Mesothelial cell of epicardium (in vitro differentiated cells): Measurements from ENCODE around the gene TSHZ2. TPM values are rescaled to one million over a fixed set of nuclear protein-coding genes. Genes with fewer than 3 reads are reported as not detected.
"Not testable (repeated sequence)": the region's sequence is repeated elsewhere in the genome, so short reads cannot be mapped to it uniquely, and the experiment has no call there.

Experiments used
- DNase-seq, 2 experiments: peaks; one replicate each; pipeline ENCODE4 v3.0.0; 2021; ENCODE audit warnings: low spot score in 2 of 2; ENCODE audit not compliant: unreplicated experiment in 2 of 2
- H3K27ac Mint-ChIP-seq: 2 replicates; pipeline ENCODE4 v1.8.0; 2021; ENCODE audit warnings: mixed read lengths
- H3K27me3 Mint-ChIP-seq: 2 replicates; pipeline ENCODE4 v1.8.0; 2021; ENCODE audit warnings: low read depth, mixed read lengths
- H3K36me3 Mint-ChIP-seq: 2 replicates; pipeline ENCODE4 v1.8.0; 2021; ENCODE audit warnings: mixed read lengths
- H3K4me1 Mint-ChIP-seq: 2 replicates; pipeline ENCODE4 v1.8.0; 2021; ENCODE audit warnings: mixed read lengths
- H3K4me3 Mint-ChIP-seq: 2 replicates; pipeline ENCODE4 v1.8.0; 2021; ENCODE audit warnings: mild to moderate bottlenecking, moderate library complexity, mixed read lengths
- H3K9me3 Mint-ChIP-seq: 2 replicates; pipeline ENCODE4 v1.8.0; 2021; ENCODE audit warnings: mixed read lengths
- total RNA-seq: library from RNA; stranded (reverse); gene quantifications from 3 replicates; pipeline ENCODE4 v1.2.1, GENCODE V29; 2021
- TF ChIP-seq, protein P1 (sequence below): fragments of 200-600 bp; sonication (generic); IDR thresholded peaks from one replicate; pipeline ENCODE4 v1.5.0; 2021; ENCODE audit warnings: antibody characterized with exemption; ENCODE audit not compliant: unreplicated experiment

TSHZ2 gene
- total RNA-seq, 1 donor from 2014 or later, result 28.8 TPM

DNA sequence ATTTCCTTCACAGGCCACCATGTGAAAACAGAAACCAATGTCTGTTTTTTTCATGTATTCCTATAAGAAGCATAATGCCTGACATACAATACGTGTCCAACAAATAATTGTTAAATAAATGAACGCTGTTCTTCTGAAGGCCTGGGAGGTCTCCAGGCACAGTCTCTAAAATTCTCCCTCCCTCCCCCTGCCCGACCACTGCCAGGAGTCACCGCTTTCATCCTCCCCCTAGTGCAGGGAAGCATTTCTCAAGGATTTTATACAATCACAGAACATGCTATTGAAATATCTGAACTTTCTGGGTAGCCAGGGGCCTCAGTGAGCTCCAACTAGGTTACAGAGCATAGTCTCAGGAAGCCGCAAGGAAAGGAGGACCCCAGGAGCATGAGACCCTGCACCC is 526.2 kb downstream of the TSHZ2 start:
- no peak for DNase-seq
- Mint-ChIP-seq H3K36me3 (peaks cover 16% of the 10 kb centered on the region), H3K4me3 (no peak overlapping the region), H3K27me3 (no peaks in the 10 kb centered on the region), H3K4me1 (peaks cover 24% of the 10 kb centered on the region), H3K27ac (peak overlapping the region; percentile 32), H3K9me3 (peaks cover 25% of the 10 kb centered on the region)
- TF ChIP-seq, protein P1, sequence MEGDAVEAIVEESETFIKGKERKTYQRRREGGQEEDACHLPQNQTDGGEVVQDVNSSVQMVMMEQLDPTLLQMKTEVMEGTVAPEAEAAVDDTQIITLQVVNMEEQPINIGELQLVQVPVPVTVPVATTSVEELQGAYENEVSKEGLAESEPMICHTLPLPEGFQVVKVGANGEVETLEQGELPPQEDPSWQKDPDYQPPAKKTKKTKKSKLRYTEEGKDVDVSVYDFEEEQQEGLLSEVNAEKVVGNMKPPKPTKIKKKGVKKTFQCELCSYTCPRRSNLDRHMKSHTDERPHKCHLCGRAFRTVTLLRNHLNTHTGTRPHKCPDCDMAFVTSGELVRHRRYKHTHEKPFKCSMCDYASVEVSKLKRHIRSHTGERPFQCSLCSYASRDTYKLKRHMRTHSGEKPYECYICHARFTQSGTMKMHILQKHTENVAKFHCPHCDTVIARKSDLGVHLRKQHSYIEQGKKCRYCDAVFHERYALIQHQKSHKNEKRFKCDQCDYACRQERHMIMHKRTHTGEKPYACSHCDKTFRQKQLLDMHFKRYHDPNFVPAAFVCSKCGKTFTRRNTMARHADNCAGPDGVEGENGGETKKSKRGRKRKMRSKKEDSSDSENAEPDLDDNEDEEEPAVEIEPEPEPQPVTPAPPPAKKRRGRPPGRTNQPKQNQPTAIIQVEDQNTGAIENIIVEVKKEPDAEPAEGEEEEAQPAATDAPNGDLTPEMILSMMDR, result no peak

DNA sequence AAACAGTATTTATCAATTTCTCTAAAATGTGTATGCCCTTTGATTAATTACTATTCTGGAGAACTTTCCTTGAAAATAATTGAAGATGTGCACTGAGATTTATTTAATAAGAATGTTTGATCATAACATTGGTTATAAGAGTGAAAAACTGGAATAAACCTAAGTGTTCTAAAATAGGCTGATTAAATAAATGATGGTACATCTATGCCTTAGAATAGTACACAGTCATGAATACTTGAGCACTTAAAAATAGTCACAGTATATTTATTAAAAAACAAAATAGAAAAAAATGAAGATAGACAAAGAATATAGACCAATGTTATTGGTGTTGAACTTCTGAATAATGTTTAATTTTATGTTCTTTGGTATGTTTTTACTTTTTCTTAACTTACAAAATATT is 528.5 kb downstream of the TSHZ2 start:
- TF ChIP-seq, protein P1, result no peak
- peaks cover 16% of the 10 kb centered on the region for H3K36me3 Mint-ChIP-seq
- no peak overlapping the region for H3K4me3 Mint-ChIP-seq
- DNase-seq, result no peak
- no peak overlapping the region for H3K27ac Mint-ChIP-seq
- H3K9me3 Mint-ChIP-seq, result peaks cover 25% of the 10 kb centered on the region
- H3K27me3 Mint-ChIP-seq, result no peaks in the 10 kb centered on the region
- peaks cover 6% of the 10 kb centered on the region for H3K4me1 Mint-ChIP-seq

DNA sequence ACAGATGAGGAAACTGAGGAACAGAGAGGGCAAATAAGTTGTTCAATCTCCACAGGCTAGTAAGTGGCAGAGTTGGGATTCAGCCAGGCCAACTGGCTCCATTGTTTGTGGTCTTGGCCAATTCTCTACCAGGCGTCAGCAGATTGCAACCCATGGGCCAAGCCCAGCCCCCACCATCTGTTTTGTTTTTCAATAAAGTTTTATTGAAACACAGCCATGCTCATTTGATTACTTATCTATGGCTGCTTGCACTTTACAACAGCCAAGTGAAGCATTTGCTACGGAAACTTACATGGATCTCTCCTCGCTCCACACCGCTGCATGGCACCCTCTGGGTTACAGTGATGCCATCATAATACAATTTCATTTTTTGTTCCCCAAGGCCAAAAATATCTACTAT is 530.7 kb downstream of the TSHZ2 start:
- Mint-ChIP-seq H3K36me3 (peaks cover 8% of the 10 kb centered on the region), H3K27me3 (no peaks in the 10 kb centered on the region), H3K4me1 (peaks cover 1% of the 10 kb centered on the region), H3K4me3 (peak overlapping the region; percentile 73), H3K27ac (no peak overlapping the region), H3K9me3 (peaks cover 15% of the 10 kb centered on the region)
- TF ChIP-seq, protein P1, result no peak
- no peak for DNase-seq

DNA sequence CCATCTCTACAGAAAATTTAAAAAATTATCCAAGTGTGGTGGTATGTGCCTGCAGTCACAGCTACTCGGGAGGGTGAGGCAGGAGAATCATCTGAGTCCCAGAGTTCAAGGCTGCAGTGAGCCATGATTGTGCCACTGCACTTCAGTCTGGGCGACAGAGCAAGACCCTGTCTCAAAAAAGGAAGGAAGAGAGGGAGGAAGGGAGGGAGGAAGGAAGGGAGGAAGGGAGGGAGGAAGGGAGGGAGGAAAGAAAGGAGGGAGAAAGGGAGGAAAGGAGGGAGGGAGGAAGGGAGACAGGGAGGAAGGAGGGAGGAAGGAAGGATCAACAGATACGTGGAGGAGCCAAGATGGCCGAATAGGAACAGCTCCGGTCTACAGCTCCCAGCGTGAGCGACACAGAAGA is 531.4 kb downstream of the TSHZ2 start:
- DNase-seq, result no peak
- H3K27me3 Mint-ChIP-seq, result no peaks in the 10 kb centered on the region
- peaks cover 10% of the 10 kb centered on the region for H3K9me3 Mint-ChIP-seq
- H3K4me3 Mint-ChIP-seq, result peak overlapping the region; percentile 73
- TF ChIP-seq, protein P1, result no peak
- peak overlapping the region; percentile 77 for H3K27ac Mint-ChIP-seq
- H3K4me1 Mint-ChIP-seq, result peaks cover under 1% of the 10 kb centered on the region
- peaks cover 3% of the 10 kb centered on the region for H3K36me3 Mint-ChIP-seq

DNA sequence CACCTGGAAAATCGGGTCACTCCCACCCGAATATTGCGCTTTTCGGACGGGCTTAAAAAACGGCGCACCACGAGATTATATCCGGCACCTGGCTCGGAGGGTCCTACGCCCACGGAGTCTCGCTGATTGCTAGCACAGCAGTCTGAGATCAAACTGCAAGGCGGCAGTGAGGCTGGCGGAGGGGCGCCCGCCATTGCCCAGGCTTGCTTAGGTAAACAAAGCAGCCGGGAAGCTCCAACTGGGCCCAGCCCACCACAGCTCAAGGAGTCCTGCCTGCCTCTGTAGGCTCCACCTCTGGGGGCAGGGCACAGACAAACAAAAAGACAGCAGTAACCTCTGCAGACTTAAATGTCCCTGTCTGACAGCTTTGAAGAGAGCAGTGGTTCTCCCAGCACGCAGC is 531.9 kb downstream of the TSHZ2 start:
- Mint-ChIP-seq H3K27ac (peak overlapping the region; percentile 77), H3K4me3 (peak overlapping the region; percentile 73)
- not testable (repeated sequence) for H3K27me3 Mint-ChIP-seq, H3K4me1 Mint-ChIP-seq, H3K9me3 Mint-ChIP-seq, H3K36me3 Mint-ChIP-seq, DNase-seq

DNA sequence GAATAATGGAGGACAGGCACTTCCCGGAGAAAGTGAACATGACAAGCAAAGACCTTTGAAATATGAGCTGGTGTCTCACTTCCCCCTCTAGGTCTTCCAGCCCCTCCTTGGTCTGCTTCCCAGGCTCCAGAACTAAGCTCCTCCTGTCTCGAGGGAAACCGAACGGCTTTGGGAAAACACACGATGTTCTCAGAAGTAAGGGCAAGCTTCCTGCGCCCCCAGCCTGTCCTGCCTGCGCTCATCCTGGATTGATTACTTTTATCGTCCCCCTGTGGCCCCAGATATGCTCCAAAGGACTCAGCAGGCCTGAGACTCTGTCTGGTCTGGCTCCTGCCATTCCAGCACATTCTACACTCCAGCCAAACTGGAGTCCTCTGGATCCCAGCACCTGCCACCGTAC is 538.1 kb downstream of the TSHZ2 start:
- TF ChIP-seq, protein P1, result no peak
- Mint-ChIP-seq H3K36me3 (no peaks in the 10 kb centered on the region), H3K9me3 (no peaks in the 10 kb centered on the region), H3K27ac (no peak overlapping the region), H3K4me1 (no peaks in the 10 kb centered on the region), H3K4me3 (no peak overlapping the region), H3K27me3 (no peaks in the 10 kb centered on the region)
- DNase-seq, result no peak
